Cardiac muscle cell (in vitro differentiated cells and primary cell): ENCODE measurements around the gene C1orf210. TPM values are rescaled to one million over a fixed set of nuclear protein-coding genes. Genes with fewer than 3 reads are reported as not detected.
A peak's percentile ranks its signal among the peaks of the same experiment; 100 is the strongest.

Experiments
- DNase-seq, 2 donors: peaks; one replicate each; pipeline versions ENCODE4 v3.0.0 to v3.0.0-alpha.2; 2010 to 2017; ENCODE audit warnings: low read depth in 1 of 2, low spot score in 1 of 2
- H3K27ac ChIP-seq: fragments of 200-600 bp; sonication (generic); 2 replicates; pipeline ENCODE4 v1.5.1; 2016
- H3K27me3 ChIP-seq: fragments of 200-600 bp; sonication (generic); 2 replicates; pipeline ENCODE4 v1.6.0; 2016; ENCODE audit warnings: control low read depth
- H3K36me3 ChIP-seq: fragments of 200-600 bp; sonication (generic); 2 replicates; pipeline ENCODE4 v1.5.1; 2016; ENCODE audit warnings: control low read depth
- H3K4me1 ChIP-seq: fragments of 200-600 bp; sonication (generic); 2 replicates; pipeline ENCODE4 v1.8.1; 2017; ENCODE audit warnings: low read depth, mild to moderate bottlenecking, mixed run types
- H3K4me3 ChIP-seq: fragments of 200-600 bp; sonication (generic); 2 replicates; pipeline ENCODE4 v1.5.1; 2016; ENCODE audit warnings: mild to moderate bottlenecking
- H3K9me3 ChIP-seq: fragments of 200-600 bp; sonication (generic); 2 replicates; pipeline ENCODE4 v1.5.1; 2017; ENCODE audit warnings: low read depth, mild to moderate bottlenecking, control low read depth
- polyA plus RNA-seq: library from polyadenylated mRNA; unstranded; fragments of >200 nt; fragmentation: Nextera tagmentation; extraction: Ambion mirVana; gene quantifications from 2 replicates; pipeline ENCODE4 v1.2.1, GENCODE V29; 2016
- total RNA-seq: library from RNA; depleted of rRNA; stranded (reverse); fragments of >200 nt; gene quantifications from 2 replicates; pipeline ENCODE4 v1.2.3, GENCODE V29; 2016
- TF ChIP-seq, protein P1 (sequence below): IDR thresholded peaks from 2 replicates; pipeline ENCODE4 v1.5.1; 2012; ENCODE audit warnings: low read depth, mild to moderate bottlenecking, low read length

Gene C1orf210
- total and polyA plus RNA-seq, 2 experiments from 2014 or later, result 0.12 TPM; not detected in 1

DNA sequence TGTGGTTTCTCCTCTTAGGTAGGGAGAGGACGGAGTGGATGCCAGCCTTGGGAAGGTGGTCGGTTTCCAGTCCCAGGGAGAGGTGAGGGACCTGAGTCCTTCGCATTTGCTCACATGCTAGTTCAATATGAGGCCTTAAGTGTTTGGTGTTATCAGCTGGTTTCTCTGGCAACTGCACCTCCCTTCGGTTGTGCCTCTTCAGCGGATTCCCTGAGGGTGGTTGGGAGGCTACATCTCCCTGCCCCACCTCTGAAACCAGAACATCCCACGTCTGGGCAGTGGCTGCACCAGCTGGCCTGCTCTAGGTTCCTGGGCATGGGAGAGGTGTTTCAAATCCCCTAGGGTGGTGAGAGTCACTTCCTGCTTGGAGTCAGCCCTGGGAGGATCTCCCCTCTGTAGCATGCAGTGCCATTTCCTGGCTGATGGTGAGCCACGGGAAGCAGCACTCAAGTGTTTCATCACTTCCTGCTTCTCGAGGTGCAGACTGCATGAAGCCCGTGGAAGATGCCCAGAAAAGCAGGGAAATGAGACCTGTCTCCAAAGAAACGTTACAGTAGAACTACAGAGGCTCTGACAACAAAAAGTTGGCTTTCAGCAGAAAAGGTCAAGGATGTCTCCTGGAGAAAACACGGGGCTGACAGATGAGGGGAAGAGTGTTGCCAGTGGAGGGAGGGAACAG, 11.1 kb downstream of the C1orf210 start:
- no peaks in the 10 kb centered on the region for H3K9me3 ChIP-seq
- no peak overlapping the region for H3K27ac ChIP-seq
- DNase-seq, result peak in 1 of 2 donors; percentile 79
- H3K27me3 ChIP-seq, result no peaks in the 10 kb centered on the region
- no peaks in the 10 kb centered on the region for H3K36me3 ChIP-seq
- H3K4me3 ChIP-seq, result no peak overlapping the region
- no peaks in the 10 kb centered on the region for H3K4me1 ChIP-seq
- TF ChIP-seq, protein P1, sequence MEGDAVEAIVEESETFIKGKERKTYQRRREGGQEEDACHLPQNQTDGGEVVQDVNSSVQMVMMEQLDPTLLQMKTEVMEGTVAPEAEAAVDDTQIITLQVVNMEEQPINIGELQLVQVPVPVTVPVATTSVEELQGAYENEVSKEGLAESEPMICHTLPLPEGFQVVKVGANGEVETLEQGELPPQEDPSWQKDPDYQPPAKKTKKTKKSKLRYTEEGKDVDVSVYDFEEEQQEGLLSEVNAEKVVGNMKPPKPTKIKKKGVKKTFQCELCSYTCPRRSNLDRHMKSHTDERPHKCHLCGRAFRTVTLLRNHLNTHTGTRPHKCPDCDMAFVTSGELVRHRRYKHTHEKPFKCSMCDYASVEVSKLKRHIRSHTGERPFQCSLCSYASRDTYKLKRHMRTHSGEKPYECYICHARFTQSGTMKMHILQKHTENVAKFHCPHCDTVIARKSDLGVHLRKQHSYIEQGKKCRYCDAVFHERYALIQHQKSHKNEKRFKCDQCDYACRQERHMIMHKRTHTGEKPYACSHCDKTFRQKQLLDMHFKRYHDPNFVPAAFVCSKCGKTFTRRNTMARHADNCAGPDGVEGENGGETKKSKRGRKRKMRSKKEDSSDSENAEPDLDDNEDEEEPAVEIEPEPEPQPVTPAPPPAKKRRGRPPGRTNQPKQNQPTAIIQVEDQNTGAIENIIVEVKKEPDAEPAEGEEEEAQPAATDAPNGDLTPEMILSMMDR, result no peak

DNA sequence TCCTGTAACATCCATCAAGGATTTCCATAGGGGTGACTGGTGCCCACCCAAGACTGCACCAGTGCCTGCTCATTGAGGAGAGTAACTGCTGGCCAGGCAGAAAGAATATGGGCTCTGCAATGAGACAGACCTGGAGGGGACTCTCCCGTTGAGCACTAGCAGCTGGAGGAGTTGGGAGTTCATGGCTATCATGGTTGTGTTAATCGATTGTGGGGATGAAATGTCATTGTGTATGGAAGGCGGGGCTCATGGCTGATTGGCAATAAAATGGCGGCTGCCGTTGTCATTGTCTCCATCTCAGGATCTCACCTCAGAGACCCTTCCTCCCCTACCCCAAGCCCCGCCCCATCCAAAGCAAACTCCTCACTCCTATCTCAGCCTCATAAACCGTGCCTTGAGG, 11.7 kb downstream of the C1orf210 start:
- DNase-seq, result no peak

DNA sequence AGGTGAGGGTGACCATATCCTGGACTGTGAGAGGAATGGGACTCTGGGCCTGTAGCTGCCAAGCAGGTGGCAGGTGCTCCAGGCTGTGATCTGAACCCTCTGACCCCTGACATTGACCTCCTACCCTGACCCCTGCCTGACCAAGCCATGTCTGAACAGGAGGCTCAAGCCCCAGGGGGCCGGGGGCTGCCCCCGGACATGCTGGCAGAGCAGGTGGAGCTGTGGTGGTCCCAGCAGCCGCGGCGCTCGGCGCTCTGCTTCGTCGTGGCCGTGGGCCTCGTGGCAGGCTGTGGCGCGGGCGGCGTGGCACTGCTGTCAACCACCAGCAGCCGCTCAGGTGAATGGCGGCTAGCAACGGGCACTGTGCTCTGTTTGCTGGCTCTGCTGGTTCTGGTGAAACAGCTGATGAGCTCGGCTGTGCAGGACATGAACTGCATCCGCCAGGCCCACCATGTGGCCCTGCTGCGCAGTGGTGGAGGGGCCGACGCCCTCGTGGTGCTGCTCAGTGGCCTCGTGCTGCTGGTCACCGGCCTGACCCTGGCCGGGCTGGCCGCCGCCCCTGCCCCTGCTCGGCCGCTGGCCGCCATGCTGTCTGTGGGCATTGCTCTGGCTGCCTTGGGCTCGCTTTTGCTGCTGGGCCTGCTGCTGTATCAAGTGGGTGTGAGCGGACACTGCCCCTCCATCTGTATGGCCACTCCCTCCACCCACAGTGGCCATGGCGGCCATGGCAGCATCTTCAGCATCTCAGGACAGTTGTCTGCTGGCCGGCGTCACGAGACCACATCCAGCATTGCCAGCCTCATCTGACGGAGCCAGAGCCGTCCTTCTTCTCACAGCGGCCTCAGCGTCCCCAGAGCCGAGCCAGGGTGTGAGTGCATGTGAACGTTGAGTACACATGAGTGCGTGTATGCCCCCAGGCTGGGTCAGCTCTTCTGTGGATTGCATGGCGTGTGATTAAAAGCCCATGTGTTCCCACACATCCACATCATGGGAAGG, 12.5 kb downstream of the C1orf210 start:
- no peaks in the 10 kb centered on the region for H3K27me3 ChIP-seq
- no peak overlapping the region for H3K4me3 ChIP-seq
- no peak for DNase-seq
- TF ChIP-seq, protein P1, result no peak
- peaks cover 3% of the 10 kb centered on the region for H3K4me1 ChIP-seq
- H3K36me3 ChIP-seq, result no peaks in the 10 kb centered on the region
- H3K9me3 ChIP-seq, result no peaks in the 10 kb centered on the region
- H3K27ac ChIP-seq, result no peak overlapping the region

More for the DNA sequence above, 11.7 kb downstream of the C1orf210 start:
- Histone ChIP-seq H3K4me3 (no peak overlapping the region), H3K27ac (no peak overlapping the region), H3K9me3 (no peaks in the 10 kb centered on the region), H3K4me1 (no peaks in the 10 kb centered on the region), H3K27me3 (no peaks in the 10 kb centered on the region), H3K36me3 (no peaks in the 10 kb centered on the region)
- TF ChIP-seq, protein P1, result no peak

DNA sequence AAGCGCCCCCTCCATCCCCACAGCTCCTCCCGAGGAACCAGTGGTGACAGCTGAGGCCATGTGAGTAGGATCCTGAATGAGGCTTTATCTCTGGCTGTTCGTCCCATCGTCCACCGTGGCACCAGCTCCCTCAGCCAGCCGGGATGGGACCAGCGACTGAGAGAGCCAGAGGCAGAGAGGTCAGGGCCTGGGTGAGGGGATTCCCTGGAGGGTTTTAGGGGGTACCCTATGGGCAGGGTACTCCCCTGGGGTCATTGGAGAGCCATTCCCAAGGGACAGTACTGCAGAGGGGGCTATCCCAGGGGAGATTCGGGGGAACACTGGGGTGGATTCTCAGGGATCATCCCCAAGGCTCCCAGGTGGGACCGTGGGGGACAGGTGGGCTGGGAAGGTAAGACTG, 13.2 kb downstream of the C1orf210 start:
- no peak overlapping the region for H3K27ac ChIP-seq
- no peak overlapping the region for H3K4me3 ChIP-seq
- peaks cover 10% of the 10 kb centered on the region for H3K4me1 ChIP-seq
- no peaks in the 10 kb centered on the region for H3K27me3 ChIP-seq
- H3K36me3 ChIP-seq, result no peaks in the 10 kb centered on the region
- DNase-seq, result no peak
- H3K9me3 ChIP-seq, result no peaks in the 10 kb centered on the region
- TF ChIP-seq, protein P1, result no peak

DNA sequence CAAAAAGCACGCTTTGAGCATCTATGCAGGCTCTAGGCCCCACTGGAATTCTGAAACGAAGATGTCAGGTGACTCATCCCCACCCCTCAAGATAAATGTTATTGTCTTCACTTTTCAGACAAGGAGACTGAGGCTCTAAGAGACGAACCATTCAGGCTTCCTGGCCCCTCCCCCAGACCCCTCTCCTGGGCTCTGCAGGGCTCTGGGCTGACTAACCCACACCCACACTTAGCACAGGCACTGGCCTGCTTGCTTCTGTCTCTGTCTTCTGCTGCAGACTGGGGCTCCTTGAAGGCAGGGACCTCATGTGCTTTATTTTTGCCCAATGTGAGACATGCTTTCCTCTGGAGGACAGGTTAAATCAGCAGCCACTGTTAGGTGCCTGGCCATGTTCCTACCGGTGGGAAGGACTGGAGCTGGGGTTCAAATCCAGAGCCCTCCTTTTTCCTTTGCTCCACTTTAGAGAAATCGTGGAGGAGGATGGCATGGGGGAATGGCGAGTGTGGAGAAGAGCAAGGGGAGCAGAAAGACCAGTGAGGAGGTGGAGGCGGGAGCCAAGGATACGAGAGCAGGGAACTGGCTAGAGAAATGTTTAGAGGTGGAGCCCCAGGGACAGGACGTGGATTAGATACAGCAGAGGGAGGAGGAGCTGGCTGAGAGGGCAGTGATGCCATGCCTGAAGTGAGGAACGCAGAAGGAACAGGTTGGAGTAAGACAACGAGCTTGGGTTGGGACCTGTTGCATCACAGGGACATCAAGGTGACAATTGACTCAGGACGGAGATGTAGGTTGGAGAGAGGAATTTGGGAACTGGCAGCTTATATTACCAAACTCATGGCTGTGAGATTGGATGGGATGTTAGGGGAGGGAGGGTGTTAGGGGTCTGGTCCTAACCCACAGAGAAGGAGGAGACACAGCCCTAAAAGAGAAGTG, 13.9 kb downstream of the C1orf210 start:
- TF ChIP-seq, protein P1, result no peak
- Histone ChIP-seq H3K9me3 (no peaks in the 10 kb centered on the region), H3K4me3 (no peak overlapping the region), H3K4me1 (peaks cover 10% of the 10 kb centered on the region), H3K27ac (no peak overlapping the region), H3K27me3 (no peaks in the 10 kb centered on the region), H3K36me3 (no peaks in the 10 kb centered on the region)
- no peak for DNase-seq
